Stimulated activated CD4-positive, alpha-beta T cell treated with anti-CD3 and anti-CD28 coated beads, Interleukin-12 subunit alpha, Interleukin-12 subunit beta, amount 100 ng/mL, for 24 hours (primary cell): ENCODE results near the gene LEKR1.
"Not testable (repeated sequence)": the region's sequence is repeated elsewhere in the genome, so short reads cannot be mapped to it uniquely, and the experiment has no call there.

Experiments used
- DNase-seq, 2 experiments: peaks; one replicate each; pipeline ENCODE4 v3.0.0-alpha.2; 2020; ENCODE audit warnings: low read depth in 2 of 2

The LEKR1 gene

GRCh38 chr3:156902916-156903315 lies 76.8 kb downstream of the LEKR1 start:
- no peak for DNase-seq

GRCh38 chr3:156906275-156906674 lies 80.1 kb downstream of the LEKR1 start:
- no peak for DNase-seq

- DNase-seq = no peak
Observed at GRCh38 chr3:156908398-156908797, 82.2 kb downstream of the LEKR1 start.

GRCh38 chr3:156910022-156910421 lies 83.9 kb downstream of the LEKR1 start:
- no peak for DNase-seq

GRCh38 chr3:156910831-156911230 lies 84.7 kb downstream of the LEKR1 start:
- DNase-seq = not testable (repeated sequence)

GRCh38 chr3:156914300-156914699 lies 88.1 kb downstream of the LEKR1 start:
- DNase-seq = not testable (repeated sequence)

- DNase-seq = no peak
Observed at GRCh38 chr3:156915372-156915771, 89.2 kb downstream of the LEKR1 start.

- DNase-seq = no peak
Observed at GRCh38 chr3:156918746-156919145, 92.6 kb downstream of the LEKR1 start.

GRCh38 chr3:156919818-156920217 lies 93.7 kb downstream of the LEKR1 start:
- DNase-seq = no peak

- no peak for DNase-seq
Observed at GRCh38 chr3:156920399-156920798, 94.2 kb downstream of the LEKR1 start.

GRCh38 chr3:156923349-156923748 lies 97.2 kb downstream of the LEKR1 start:
- no peak for DNase-seq

- DNase-seq = no peak
Observed at GRCh38 chr3:156938724-156939123, 112.6 kb downstream of the LEKR1 start.

GRCh38 chr3:156939315-156939714 lies 113.2 kb downstream of the LEKR1 start:
- no peak for DNase-seq

GRCh38 chr3:156941311-156941710 lies 115.2 kb downstream of the LEKR1 start:
- no peak for DNase-seq

- DNase-seq = no peak
Observed at GRCh38 chr3:156948402-156949210, 122.5 kb downstream of the LEKR1 start.

- DNase-seq = no peak
Observed at GRCh38 chr3:156952011-156952410, 125.9 kb downstream of the LEKR1 start.

GRCh38 chr3:156957715-156958114 lies 131.6 kb downstream of the LEKR1 start:
- no peak for DNase-seq

GRCh38 chr3:156963096-156963495 lies 136.9 kb downstream of the LEKR1 start:
- no peak for DNase-seq

GRCh38 chr3:156964577-156964976 lies 138.4 kb downstream of the LEKR1 start:
- no peak for DNase-seq

GRCh38 chr3:156966349-156966748 lies 140.2 kb downstream of the LEKR1 start:
- DNase-seq = not testable (repeated sequence)

- DNase-seq = no peak
Observed at GRCh38 chr3:156973954-156974353, 147.8 kb downstream of the LEKR1 start.

- no peak for DNase-seq
Observed at GRCh38 chr3:156974931-156975330, 148.8 kb downstream of the LEKR1 start.

- no peak for DNase-seq
Observed at GRCh38 chr3:156975721-156976120, 149.6 kb downstream of the LEKR1 start.

GRCh38 chr3:156976933-156977332 lies 150.8 kb downstream of the LEKR1 start:
- DNase-seq = no peak
